HG02623 (cell line): ENCODE results near the gene ARX.

ENCODE experiments used
- ATAC-seq: cut with Tn5 transposase; IDR thresholded peaks from one replicate; pipeline ENCODE4 v1.9.1; 2021; ENCODE audit warnings: moderate library complexity; ENCODE audit not compliant: unreplicated experiment

Gene ARX

DNA sequence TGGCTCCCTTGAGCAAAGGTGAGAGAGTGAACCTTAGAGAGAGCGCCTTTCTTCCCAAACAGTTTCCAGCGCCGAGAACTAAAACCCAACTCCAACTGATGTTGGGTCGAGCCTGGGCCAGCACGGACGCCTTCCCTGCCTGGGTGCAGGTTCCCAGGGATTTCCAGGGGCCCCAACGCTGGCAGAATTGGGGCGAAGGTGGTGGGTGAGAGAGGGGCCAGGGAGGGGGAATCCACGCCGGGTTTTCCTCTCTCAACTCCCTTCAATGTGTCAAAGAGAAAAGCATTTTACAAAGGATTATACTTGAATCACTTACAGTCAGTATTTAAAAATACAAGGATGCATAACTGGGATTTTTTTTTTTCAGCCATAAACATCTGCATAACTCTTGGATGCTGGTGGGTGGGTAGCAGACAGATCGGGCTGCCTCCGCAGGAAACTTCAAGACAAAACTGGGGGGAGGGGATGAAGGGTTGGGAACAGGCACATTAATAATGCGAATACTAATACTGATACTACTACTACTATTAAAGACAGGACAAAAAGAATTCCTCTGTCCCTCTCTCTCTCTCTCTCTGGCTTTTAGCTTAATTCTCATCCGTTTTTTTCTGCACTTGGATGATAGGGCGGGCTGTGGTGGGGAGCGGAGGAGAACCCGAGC is 1.3 kb upstream of the ARX start:
- ATAC-seq, result no peak

GRCh38 chrX:25016361-25016671 is 551 bp upstream of the ARX start:
- no peak for ATAC-seq

- no peak for ATAC-seq
Measured at GRCh38 chrX:25014366-25014838, 1.4 kb downstream of the ARX start.

DNA sequence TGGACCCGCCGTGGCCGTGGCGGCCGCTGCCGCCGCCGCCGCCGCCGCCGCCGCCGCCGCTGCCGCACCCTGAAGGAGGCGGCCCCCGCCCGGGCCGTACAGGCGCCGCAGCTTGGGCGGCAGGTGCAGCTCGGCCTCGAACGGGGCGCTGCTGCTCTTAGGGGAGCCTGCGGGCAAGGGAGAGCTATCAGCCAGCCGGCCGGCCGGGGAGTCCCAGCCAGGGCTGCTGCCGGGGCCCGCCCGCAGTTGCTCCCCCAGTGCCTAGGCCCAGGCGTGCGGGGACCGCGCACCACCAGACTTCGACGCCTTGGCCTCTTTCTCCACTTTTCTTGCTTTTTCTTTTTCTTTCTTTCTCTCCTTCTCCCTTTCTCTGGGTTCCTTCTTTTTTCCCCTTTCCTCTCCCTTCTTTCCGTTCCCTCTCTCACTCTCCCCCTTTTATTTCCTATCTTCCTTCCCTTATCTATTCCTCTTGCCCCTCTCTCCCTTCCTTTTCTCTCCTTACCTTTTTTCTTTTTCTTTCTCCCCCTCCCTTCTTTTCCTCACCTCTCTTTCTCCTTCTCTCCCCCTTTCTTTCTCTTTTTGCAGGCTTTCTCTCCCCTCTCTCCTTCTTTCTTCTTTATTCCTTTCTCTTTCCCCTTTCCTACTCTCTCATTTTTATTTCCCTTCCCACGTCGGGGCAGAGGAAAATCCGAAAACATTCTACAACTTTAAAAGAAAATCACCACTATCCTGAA is 2.0 kb downstream of the ARX start:
- ATAC-seq, result no peak

DNA sequence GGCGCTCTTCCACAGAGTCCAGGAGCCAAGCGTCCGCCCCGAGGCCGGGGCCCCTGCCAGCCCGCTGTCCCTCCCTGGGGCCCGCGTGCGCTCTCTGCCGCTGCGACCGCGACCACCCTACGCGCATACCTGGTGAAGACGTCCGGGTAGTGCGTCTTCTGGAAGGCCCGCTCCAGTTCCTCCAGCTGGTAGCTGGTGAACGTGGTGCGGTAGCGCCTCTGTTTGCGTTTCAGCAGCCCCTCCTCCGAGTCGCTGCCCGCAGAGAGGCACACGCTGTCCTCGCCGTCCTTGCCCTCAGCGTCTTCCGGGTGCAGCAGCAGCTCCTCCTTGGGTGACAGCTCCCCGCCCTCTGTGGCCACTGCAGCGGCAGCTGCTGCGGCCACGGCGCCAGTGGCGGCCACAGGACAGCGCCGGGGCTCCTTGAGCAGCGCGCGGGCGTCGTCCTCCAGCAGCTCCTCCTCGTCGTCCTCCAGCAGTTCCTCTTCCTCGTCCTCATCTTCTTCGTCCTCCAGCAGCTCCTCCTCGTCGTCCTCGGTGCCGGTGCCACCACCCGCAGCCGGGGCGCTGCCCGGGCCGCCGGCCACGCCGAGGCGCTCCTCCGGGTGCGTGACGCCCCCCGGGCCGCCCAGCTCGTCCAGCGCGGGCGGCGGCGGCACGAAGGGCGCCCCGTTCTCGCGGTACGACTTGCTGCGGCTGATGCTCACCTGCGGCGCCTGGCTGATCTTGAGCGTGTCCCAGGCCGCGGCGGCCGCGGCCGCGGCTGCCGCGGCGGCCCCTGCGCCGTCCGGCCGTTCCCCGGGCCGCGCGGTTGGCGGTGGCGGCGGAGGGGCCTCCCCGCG is 2.8 kb downstream of the ARX start:
- no peak for ATAC-seq

DNA sequence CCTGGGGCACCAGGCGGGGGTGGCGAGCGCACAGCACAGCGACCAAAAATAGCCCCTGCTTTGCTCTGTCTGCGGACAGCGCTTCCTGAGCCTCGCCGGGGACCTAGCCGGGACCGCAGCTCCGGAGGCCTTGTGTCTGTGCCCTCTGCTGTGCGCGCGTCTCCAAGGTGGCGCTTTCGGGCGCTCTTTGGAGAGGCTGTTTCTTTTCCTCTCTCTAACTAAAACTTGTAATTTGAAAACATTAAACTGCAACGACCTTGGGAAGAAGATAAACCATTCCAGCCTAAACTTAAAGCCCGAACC is 3.4 kb downstream of the ARX start:
- no peak for ATAC-seq

- no peak for ATAC-seq
Measured at GRCh38 chrX:25011589-25012432, 4.0 kb downstream of the ARX start.

DNA sequence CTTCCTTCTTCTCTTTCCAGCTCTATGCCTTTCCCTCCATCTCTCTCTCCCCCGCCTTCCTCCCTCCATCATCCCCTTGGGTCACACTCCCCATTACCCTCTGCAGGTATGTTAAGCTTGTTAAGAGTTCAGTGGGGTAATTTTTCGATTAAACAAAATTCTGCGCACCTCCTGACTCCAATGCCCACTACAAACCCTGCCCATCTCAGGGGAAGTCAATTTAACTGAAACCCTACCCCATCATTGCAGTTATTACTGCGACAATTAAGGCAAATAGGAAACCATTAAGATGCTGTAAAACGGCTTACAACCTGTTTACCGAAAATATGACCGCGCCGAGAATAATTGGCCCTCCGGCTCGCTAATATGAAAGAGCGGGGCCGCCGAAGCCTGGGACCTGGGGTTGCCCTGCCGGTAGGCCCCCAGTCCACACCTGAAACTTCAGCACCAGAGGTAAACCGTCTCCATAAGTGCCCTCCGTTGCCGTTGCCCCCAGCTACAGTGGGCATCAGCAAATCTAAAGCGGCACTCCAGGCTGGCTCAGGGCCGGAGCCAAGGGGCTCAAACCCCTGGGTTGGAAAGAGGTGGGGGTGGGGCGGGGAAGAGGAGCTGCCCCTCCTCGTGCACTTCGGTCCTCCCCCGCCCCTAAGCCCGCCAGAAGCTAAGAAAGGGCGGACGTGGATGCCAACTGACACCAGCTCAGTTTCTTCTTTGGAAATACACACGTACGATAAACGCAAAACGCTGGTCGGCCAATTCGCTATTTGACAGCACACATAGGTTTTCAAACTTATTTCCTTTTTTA is 4.8 kb downstream of the ARX start:
- no peak for ATAC-seq

DNA sequence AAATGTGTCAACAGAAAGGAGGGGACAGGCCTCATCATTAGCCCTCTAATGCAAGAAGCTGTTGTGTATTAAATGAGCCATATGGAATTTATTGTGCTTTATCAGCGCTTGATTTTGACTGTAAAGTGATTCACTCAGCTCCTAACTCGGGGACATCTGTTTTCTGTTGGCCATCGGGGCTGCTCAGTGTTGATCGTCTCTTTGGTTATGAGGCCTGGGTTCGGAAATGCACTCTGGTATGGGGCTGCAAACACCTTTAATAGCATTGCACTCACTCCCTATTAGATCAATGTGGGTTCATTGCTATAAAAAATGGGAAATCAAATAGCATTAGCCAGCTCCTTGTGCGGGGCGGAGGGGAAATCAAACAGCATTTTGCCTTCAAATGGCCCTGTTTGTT is 6.4 kb downstream of the ARX start:
- no peak for ATAC-seq

DNA sequence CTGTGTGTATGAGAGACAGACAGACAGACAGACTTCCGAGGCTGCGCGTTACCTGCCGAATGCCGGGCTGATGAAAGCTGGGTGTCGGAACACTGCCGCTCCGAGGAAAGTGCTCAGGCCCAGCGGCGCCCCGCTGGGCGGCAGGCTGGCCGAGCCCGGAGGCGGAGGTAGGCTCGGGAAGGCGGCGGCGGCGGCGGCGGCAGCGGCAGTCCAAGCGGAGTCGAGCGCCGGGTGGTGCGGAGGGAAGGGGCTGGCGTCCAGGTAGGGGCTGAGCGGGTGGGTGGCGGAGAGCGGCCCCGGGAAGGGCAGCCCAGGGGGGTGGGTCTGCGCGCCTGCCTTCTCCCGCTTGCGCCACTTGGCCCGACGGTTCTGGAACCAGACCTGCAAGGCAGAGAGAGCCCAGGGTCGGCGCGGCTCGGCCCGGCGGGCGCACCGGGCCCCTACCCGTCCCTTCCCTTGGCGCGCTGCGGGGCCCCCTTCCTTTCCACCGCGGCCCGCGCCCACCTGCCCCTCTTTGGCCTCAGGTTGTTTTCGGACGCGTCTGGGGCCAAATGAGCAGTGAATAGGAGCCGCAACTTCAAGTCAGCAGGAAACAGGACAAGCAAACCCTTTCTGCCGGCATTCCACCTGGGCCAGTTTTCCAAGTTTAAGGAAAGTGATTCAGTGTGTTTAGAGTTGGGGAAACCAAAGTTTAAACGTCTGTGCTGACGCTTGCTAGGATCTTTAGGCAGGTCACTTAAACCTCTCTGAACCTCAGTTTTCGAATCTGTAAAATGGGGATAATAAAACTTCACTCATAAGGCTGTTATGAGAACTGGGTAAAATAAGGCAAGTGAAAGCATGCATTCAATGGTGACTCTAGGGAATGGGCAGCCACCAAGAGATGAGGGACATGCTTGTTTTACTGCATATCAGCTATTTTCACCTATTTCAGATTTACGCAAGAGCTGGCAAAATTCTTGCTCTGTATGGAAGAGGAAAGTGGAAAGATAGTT is 8.4 kb downstream of the ARX start:
- no peak for ATAC-seq

DNA sequence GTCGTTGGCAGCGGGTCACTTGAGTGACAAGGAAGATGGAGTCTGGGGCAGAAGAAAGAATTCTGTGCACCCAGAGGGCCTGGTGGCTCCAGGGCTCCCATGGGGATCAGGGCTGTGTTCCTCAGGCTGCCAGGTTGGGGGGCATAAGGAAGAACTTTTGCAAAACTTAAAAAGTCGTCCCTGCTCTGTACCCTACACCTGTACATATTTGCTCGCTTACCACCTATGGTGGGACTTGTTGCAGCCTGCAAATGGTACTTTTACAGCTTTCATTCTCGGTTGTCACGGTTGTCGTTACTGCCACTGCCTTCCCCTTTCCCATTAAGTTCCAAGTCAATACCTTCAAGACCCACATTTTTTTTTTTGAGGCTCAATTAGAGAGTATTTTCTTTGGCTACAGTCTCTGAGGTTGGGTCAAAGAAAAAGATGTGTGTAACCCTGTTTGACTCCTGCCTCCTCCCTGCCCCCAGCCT is 9.1 kb downstream of the ARX start:
- no peak for ATAC-seq

GRCh38 chrX:25005382-25006185 is 10.2 kb downstream of the ARX start:
- ATAC-seq, result no peak

GRCh38 chrX:25005034-25005381 is 10.8 kb downstream of the ARX start:
- no peak for ATAC-seq

GRCh38 chrX:25004485-25005032 is 11.2 kb downstream of the ARX start:
- ATAC-seq, result no peak

DNA sequence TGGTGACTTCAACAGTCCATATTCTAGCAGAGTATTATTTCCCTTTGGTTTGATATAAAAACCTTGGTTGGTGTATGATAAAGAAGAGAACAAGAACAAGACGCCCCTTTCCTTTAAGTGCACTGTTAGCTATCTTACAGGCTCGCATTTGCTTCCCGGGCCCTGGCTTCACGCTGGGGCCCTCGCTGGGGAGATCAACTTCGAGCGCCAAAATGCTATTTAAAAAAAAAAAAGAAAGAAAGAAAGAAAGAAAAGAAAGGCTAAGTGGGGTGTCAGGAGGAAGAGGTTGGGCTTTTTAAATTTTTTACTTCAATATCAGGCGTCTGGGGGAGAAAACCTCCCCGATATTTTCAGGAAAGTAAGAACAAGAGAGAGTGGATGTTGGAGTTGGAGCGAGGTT is 11.7 kb downstream of the ARX start:
- ATAC-seq, result no peak

DNA sequence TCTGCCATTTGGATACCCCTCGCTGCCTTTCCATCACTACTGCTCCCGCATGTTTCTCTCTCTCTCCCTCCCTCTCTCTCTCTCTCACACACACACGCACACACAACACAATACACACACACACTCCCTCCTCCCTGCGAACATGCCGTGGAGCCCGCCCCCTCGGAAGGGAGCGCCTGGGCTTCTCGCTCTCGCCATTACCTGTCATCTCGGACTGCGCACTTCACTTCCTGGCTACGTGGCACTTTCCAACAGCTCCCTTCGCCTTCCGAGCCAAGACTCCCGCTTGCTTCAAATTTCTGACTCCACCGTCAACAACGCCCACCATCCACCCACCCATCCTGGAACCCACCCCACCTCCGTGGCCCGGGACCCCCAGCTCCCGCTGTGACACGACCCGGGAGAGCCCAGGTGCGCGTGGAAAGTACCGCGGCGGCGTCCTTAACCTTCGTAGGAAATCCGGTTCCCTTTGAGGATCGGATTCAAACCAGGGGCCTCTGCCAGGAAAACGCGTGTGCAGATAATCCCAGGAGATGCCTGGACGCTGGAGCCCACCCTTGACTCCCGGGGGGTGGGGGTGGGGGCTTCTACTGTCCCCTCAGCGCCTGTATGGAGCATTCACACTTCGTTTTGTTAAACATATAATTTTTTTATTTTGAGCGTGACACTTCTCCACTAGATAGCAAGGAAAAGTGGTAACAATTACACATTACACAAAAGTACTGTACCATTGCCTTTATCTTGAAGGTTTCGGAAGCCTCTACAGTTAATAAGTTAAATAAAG is 12.5 kb downstream of the ARX start:
- ATAC-seq, result no peak

GRCh38 chrX:25002661-25003020 is 13.1 kb downstream of the ARX start:
- ATAC-seq, result no peak
